GM19324 (cell line): Measurements from ENCODE around the gene C5orf63.
"Not testable (repeated sequence)": the region's sequence is repeated elsewhere in the genome, so short reads cannot be mapped to it uniquely, and the experiment has no call there.

Experiments
- ATAC-seq: cut with Tn5 transposase; IDR thresholded peaks from one replicate; pipeline ENCODE4 v1.9.1; 2021; ENCODE audit warnings: mild to moderate bottlenecking, moderate library complexity; ENCODE audit not compliant: unreplicated experiment, low FRiP score

The C5orf63 gene

DNA sequence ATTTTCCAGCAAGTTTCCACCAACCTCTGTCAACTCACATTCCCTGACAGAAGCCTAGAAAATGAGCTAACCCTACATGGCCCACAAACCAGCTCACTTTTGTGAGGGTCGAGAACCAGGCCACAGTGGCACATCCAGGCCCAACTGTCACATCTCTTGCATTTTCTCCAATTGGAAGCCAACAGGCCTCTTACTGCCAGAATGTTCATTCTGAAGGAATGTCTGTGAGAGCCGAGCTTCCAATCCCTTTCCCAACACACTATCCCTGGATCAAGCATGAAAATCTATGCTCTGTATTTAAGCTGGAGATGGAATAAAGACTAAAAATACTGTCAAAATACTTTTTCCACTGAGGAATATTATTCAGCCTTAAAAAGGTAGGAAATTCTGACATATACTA, 62.9 kb downstream of the C5orf63 start:
- no peak for ATAC-seq

- ATAC-seq, result no peak
These were observed 63.5 kb downstream of the C5orf63 start for GRCh38 chr5:127009784-127010183.

DNA sequence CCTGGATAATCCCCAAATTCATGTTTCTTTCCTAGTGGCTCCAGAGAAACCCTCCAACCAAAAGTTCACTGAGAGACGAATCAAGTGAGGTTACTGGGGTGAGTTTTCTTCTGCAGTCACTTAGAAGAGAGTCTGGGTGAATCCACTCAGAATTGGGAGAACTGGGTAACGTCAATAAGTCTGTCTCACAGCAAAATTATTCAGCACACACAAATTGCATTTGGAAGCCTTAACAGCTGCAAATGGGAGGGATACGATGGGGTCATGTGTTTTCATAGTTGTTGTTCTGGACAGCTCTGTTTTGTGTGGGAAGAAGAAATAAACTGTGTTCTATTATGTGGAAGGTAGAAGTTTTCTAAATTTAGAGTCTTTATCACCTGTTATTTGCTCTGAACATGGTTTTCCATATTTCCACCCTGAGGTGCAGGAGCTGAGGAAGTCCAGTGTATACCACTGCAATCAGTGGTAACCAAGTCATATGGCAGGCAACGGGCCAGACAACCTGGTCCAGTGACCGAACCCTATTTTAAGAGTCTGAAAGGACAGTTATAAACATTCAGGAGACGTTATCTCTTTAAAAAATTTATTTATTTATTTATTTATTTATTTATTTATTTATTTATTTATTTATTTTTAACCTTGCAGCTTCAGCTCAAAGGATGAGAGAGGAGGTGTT, 64.9 kb downstream of the C5orf63 start:
- no peak for ATAC-seq

- ATAC-seq, result no peak
These were observed 65.8 kb downstream of the C5orf63 start for GRCh38 chr5:127007522-127007921.

GRCh38 chr5:127006744-127007143, 66.6 kb downstream of the C5orf63 start:
- ATAC-seq, result no peak

GRCh38 chr5:127005282-127005681, 68.0 kb downstream of the C5orf63 start:
- ATAC-seq, result not testable (repeated sequence)

GRCh38 chr5:127004721-127005120, 68.6 kb downstream of the C5orf63 start:
- ATAC-seq, result no peak

DNA sequence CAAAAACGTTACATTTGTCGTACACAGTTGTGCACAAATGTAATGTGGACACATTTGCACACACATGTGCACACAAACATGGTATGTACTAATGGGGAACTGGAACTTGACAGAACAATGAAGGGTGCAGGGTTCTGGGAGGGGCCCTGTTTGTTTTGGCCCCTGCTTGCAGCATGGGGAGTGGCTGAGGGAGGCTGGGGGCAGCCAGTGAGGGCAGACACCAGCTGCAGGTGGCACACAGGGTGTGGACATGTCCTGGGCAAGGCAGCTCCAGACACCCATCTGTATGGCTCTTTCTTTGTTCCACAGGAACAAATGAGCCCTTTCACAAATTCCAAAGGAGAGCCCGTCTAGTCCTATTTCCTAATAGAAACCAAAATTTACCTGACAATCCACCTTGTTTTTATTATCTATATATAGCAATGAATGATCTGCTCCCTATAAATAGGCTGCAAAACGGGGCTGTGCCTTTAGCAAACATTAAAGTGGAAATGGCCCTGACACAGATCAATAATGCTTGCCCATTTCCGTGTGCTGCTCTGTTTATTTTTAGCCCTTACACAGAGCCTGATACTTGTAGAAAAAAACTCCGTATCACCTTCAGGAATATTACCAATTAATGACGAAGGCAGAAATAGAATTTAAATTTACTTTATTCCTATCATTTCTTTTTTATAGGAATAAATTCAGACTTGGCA, 69.4 kb downstream of the C5orf63 start:
- no peak for ATAC-seq

DNA sequence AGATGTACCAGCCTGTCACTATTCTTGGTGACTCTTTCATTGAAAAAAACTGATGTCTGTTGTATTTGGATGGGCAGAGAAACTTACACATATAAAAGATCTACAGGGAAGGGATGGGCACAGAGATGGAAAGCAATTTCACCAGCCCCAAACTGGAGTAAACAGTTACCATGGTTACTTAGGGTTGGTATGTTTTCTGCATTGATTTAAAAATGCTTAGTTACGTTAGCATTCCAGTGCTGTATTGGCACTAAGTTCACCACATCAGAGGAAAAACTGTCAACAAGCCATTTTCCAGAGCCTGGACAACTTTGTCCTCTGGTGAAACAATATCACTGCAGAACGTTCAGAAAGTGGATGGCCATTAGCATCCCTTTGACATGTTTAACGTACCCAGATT, 70.9 kb downstream of the C5orf63 start:
- no peak for ATAC-seq

DNA sequence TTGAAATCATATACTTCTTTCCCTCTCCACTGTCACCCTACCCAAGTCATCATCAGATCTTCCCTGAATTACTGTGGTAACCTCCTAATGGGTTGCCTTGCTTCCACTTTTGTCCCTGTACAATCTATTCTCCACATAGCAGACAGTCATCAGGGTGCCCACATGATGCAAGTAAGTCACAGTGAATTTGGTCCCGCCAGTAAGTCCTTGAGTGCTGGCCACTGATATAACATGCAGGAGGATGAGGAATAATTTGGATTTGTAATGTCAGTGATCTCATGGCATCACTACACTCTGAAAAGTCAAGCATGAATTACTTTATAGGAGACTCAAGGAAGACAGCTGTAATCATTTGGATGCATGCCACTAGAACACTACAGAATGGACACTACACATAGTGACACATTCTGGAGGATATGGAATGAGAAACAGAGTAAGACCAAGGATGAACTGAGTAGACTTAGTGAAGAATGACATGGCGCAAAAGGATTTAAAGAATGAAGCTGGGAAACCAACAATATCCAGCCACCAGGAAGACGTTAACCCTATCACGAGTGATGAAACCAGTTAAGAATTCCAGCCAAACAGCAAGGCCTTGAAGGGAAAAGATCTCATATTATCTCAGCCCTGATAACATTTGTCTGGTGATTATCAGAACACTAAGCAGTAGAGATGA, 71.5 kb downstream of the C5orf63 start:
- ATAC-seq, result no peak
